Endothelial cell of umbilical vein (primary cell): ENCODE results near the gene KIF26B. TPM values are rescaled to one million over a fixed set of nuclear protein-coding genes. Genes with fewer than 3 reads are reported as not detected.

ENCODE experiments used
- BruUV-seq: library from RNA; stranded (reverse); fragments of 400-500 nt; replicated peaks from 2 replicates; lab custom pipeline; 2021; lab: Mats Ljungman, UMichigan
- CTCF ChIA-PET: fragments of 300-600, 350-600 bp; sonication (Branson Sonifier 250); formaldehyde crosslinking; loops from one replicate; lab custom pipeline; 2021; ENCODE audit warnings: antibody characterized with exemption, inconsistent platforms; lab: Charles Lee
- POLR2A ChIA-PET: fragments of 300-600, 350-600 bp; sonication (Branson Sonifier 250); formaldehyde crosslinking; loops from one replicate; lab custom pipeline; 2021; ENCODE audit warnings: antibody characterized with exemption, inconsistent platforms; lab: Charles Lee
- DNase-seq: peaks from one replicate; pipeline ENCODE4 v3.0.0-alpha.2; 2011; ENCODE audit warnings: low read depth, low spot score
- FAIRE-seq: peaks from 2 replicates; lab custom pipeline; 2011; peaks lifted over from hg19 to GRCh38; lab: Jason Lieb, UNC
- H2AFZ ChIP-seq: 2 replicates; pipeline ENCODE4 v1.6.0; 2012; ENCODE audit warnings: low read depth, low read length, control low read depth, inconsistent platforms
- H3K27ac ChIP-seq: 2 replicates; pipeline ENCODE4 v1.5.1; 2011; ENCODE audit warnings: low read depth, mild to moderate bottlenecking, control low read depth, low read length, moderate library complexity; ENCODE audit not compliant: insufficient read depth
- H3K27me3 ChIP-seq, 2 experiments: 2 replicates each; pipeline versions ENCODE4 v1.6.0 to v1.6.1; 2011; ENCODE audit warnings: low read length in 2 of 2, mixed read lengths in 1 of 2; ENCODE audit not compliant: control insufficient read depth in 2 of 2, insufficient read depth in 2 of 2
- H3K36me3 ChIP-seq, 2 experiments: 2 replicates in 1 of 2; 3 replicates in 1 of 2; pipeline ENCODE4 v1.5.1; 2011; ENCODE audit warnings: low read length in 2 of 2, mild to moderate bottlenecking in 1 of 2, moderate library complexity in 1 of 2; ENCODE audit not compliant: control insufficient read depth in 2 of 2, insufficient read depth in 2 of 2; ENCODE audit errors: extremely low read depth in 1 of 2
- H3K4me1 ChIP-seq: 3 replicates; pipeline ENCODE4 v1.5.1; 2011; ENCODE audit warnings: mild to moderate bottlenecking, low read length; ENCODE audit not compliant: control insufficient read depth, insufficient read depth; ENCODE audit errors: extremely low read depth
- H3K4me2 ChIP-seq: 2 replicates; pipeline ENCODE4 v1.6.1; 2011; ENCODE audit warnings: low read length, control low read depth, mixed read lengths; ENCODE audit not compliant: insufficient read depth
- H3K4me3 ChIP-seq, 3 experiments: fragments of 200-600 bp in 1 of 3; sonication (generic), shearing (Covaris generic) in 1 of 3; replicated peaks in 1 of 3; 2 replicates each; pipeline ENCODE4 v1.5.1; 2011 to 2016; ENCODE audit warnings: control low read depth in 3 of 3, low read length in 3 of 3, mild to moderate bottlenecking in 2 of 3, inconsistent platforms in 1 of 3, low read depth in 1 of 3, moderate library complexity in 1 of 3; ENCODE audit not compliant: insufficient read depth in 1 of 3
- H3K79me2 ChIP-seq: 2 replicates; pipeline ENCODE4 v1.6.0; 2012; ENCODE audit warnings: low read length, inconsistent platforms; ENCODE audit not compliant: control insufficient read depth, insufficient read depth
- H3K9ac ChIP-seq: replicated peaks from 2 replicates; pipeline ENCODE3; 2011; ENCODE audit warnings: low read length, control low read depth; ENCODE audit not compliant: insufficient read depth; ENCODE audit errors: extremely low read depth
- H3K9me1 ChIP-seq: replicated peaks from 3 replicates; pipeline ENCODE4 v1.6.0; 2011; ENCODE audit warnings: mild to moderate bottlenecking, low read length; ENCODE audit not compliant: control insufficient read depth, insufficient read depth; ENCODE audit errors: extremely low read depth
- H3K9me3 ChIP-seq: replicated peaks from 2 replicates; pipeline ENCODE4 v1.5.1; 2012; ENCODE audit warnings: low read length, inconsistent platforms; ENCODE audit not compliant: control insufficient read depth, insufficient read depth
- H4K20me1 ChIP-seq: replicated peaks from 2 replicates; pipeline ENCODE3; 2011; ENCODE audit warnings: mild to moderate bottlenecking, low read length; ENCODE audit not compliant: control insufficient read depth, insufficient read depth; ENCODE audit errors: extremely low read depth
- EZH2 ChIP-seq: IDR thresholded peaks from 2 replicates; pipeline ENCODE4 v1.6.1; 2012; ENCODE audit warnings: borderline replicate concordance, low read depth, mild to moderate bottlenecking, moderate library complexity, low read length, inconsistent platforms; ENCODE audit not compliant: severe bottlenecking
- FOS ChIP-seq: IDR thresholded peaks from 2 replicates; pipeline ENCODE4 v1.6.1; 2011; ENCODE audit warnings: mild to moderate bottlenecking, low read length, moderate library complexity, borderline replicate concordance; ENCODE audit not compliant: insufficient read depth
- GATA2 ChIP-seq: IDR thresholded peaks from 2 replicates; pipeline ENCODE4 v1.7.0; 2011; ENCODE audit warnings: low read depth, mild to moderate bottlenecking, moderate library complexity, mixed read lengths, low read length; ENCODE audit not compliant: insufficient read length, insufficient read depth
- JUN ChIP-seq: IDR thresholded peaks from 2 replicates; pipeline ENCODE4 v1.6.1; 2011; ENCODE audit warnings: borderline replicate concordance, low read depth; ENCODE audit not compliant: insufficient read length, insufficient read depth
- MAX ChIP-seq: IDR thresholded peaks from 2 replicates; pipeline ENCODE4 v1.6.1; 2011; ENCODE audit not compliant: insufficient read depth, insufficient read length
- MYC ChIP-seq: IDR thresholded peaks from one replicate; pipeline ENCODE4 v1.6.1; 2011; ENCODE audit warnings: mild to moderate bottlenecking, low read depth, low read length
- POLR2A ChIP-seq: IDR thresholded peaks from 2 replicates; pipeline ENCODE4 v1.6.1; 2012; ENCODE audit warnings: low read depth, mild to moderate bottlenecking, control low read depth, low read length
- POLR2AphosphoS5 ChIP-seq: IDR thresholded peaks from 2 replicates; pipeline ENCODE4 v1.6.1; 2012; ENCODE audit warnings: low read depth, mild to moderate bottlenecking, control low read depth, low read length, moderate library complexity; ENCODE audit not compliant: insufficient read depth
- dilution Hi-C: fragments of 300-500 bp; cut with MboI; formaldehyde crosslinking; loops from one replicate; pipeline ENCODE4 v1.15.0; 2019; ENCODE audit warnings: low sequenced_read_pairs; ENCODE audit not compliant: extremely low pct_ligation_motif_present
- intact Hi-C: fragments of 100-400 bp; cut with micrococcal nuclease; formaldehyde crosslinking; loops from one replicate; pipeline ENCODE4 v1.10.0; 2022
- polyA plus RNA-seq, 4 experiments: library from polyadenylated mRNA; depleted of rRNA in 3 of 4; stranded (reverse) in 3 of 4; unstranded in 1 of 4; fragments of >200 nt; gene quantifications; 2 replicates each; pipeline versions ENCODE4 v1.2.1 to v1.2.3, GENCODE V29; 2011 to 2012; ENCODE audit warnings: missing spikeins in 1 of 4
- total RNA-seq: library from RNA; stranded (reverse); gene quantifications from 2 replicates; pipeline ENCODE4 v1.2.3, GENCODE V29; 2021
- TF ChIP-seq, protein P1 (sequence below), 2 donors: IDR thresholded peaks; 1 replicate in 1 of 2; 2 replicates in 1 of 2; pipeline ENCODE4 v1.5.1; 2011; ENCODE audit warnings: low read length in 2 of 2, mild to moderate bottlenecking in 2 of 2, moderate library complexity in 2 of 2, control low read depth in 1 of 2, inconsistent platforms in 1 of 2, low read depth in 1 of 2; ENCODE audit not compliant: insufficient read depth in 1 of 2; ENCODE audit errors: extremely low read depth in 1 of 2

The KIF26B gene
- total and polyA plus RNA-seq, 2 donors (not counting 3 experiments of a cell fraction or from before 2014, with no cell fraction given) = 0.04 to 0.49 TPM

- CTCF ChIA-PET = interaction anchor here (1.0 to 1.4 kb wide), 3 partner anchors 16 to 53 kb away, joined by 4 read pairs; no protein-coding TSS in a partner anchor
- H3K27ac ChIP-seq = no peak overlapping the region
- peaks cover 0 to 2% of the 10 kb centered on the region in 2 experiments for H3K27me3 ChIP-seq
- H3K4me2 ChIP-seq = no peak overlapping the region
- H3K4me1 ChIP-seq = no peaks in the 10 kb centered on the region
- no peaks in the 10 kb centered on the region for H3K9me3 ChIP-seq
- intact Hi-C loops (no loop called here), dilution Hi-C loops (no loop called here)
- no peaks in the 10 kb centered on the region for H3K79me2 ChIP-seq
- DNase-seq (no peak), FAIRE-seq (no peak)
- no peaks in the 10 kb centered on the region for H3K9me1 ChIP-seq
- no peak overlapping the region for H3K4me3 ChIP-seq
- no peaks in the 10 kb centered on the region for H3K36me3 ChIP-seq
- TF ChIP-seq JUN (no peak), EZH2 (no peak), MYC (no peak), MAX (no peak), POLR2AphosphoS5 (no peak), GATA2 (no peak), POLR2A (no peak), FOS (no peak)
- TF ChIP-seq, protein P1, sequence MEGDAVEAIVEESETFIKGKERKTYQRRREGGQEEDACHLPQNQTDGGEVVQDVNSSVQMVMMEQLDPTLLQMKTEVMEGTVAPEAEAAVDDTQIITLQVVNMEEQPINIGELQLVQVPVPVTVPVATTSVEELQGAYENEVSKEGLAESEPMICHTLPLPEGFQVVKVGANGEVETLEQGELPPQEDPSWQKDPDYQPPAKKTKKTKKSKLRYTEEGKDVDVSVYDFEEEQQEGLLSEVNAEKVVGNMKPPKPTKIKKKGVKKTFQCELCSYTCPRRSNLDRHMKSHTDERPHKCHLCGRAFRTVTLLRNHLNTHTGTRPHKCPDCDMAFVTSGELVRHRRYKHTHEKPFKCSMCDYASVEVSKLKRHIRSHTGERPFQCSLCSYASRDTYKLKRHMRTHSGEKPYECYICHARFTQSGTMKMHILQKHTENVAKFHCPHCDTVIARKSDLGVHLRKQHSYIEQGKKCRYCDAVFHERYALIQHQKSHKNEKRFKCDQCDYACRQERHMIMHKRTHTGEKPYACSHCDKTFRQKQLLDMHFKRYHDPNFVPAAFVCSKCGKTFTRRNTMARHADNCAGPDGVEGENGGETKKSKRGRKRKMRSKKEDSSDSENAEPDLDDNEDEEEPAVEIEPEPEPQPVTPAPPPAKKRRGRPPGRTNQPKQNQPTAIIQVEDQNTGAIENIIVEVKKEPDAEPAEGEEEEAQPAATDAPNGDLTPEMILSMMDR (IDR thresholded peaks at IDR 0.05; ENCODE audit: extremely low read depth in 1 of 2, insufficient read depth in 1 of 2, low read depth in 1 of 2, low read length in 2 of 2) = no peak
- H4K20me1 ChIP-seq = no peaks in the 10 kb centered on the region
- H3K9ac ChIP-seq = no peak overlapping the region
- no TSS peak for BruUV-seq
- no peak overlapping the region for H2AFZ ChIP-seq
- POLR2A ChIA-PET = no interaction called here
These were observed 22.0 kb upstream of the KIF26B start for GRCh38 chr1:245132771-245133170.
